SK-N-SH treated with all-trans-retinoic acid at 6 μM for 48 hours (cell line): ENCODE results near the gene ALG8.

Experiments used
- ARNTL ChIP-seq: fragments of 450-650 bp; formaldehyde crosslinking; IDR thresholded peaks from 2 replicates; pipeline ENCODE4 v1.5.0; 2020; ENCODE audit warnings: low read depth, mild to moderate bottlenecking, moderate library complexity, borderline replicate concordance
- CREB5 ChIP-seq: fragments of 250-450 bp; sonication (Bioruptor Pico); IDR thresholded peaks from 2 replicates; pipeline ENCODE4 v1.5.1; 2020; ENCODE audit warnings: low read depth, mild to moderate bottlenecking, moderate library complexity
- CSRNP3 ChIP-seq: fragments of 250-450 bp; sonication (Bioruptor Pico); IDR thresholded peaks from 2 replicates; pipeline ENCODE4 v1.5.1; 2021; ENCODE audit warnings: mild to moderate bottlenecking, moderate library complexity
- ESRRG ChIP-seq: fragments of 250-450 bp; sonication (Bioruptor Pico); IDR thresholded peaks from 2 replicates; pipeline ENCODE4 v1.6.1; 2021; ENCODE audit warnings: mild to moderate bottlenecking
- GLIS3 ChIP-seq: fragments of 250-450 bp; sonication (Bioruptor Pico); IDR thresholded peaks from 2 replicates; pipeline ENCODE4 v1.5.0; 2020; ENCODE audit warnings: mild to moderate bottlenecking, moderate library complexity
- ISL1 ChIP-seq: fragments of 250-450 bp; sonication (Bioruptor Pico); IDR thresholded peaks from 2 replicates; pipeline ENCODE4 v2.1.2; 2022; ENCODE audit warnings: mild to moderate bottlenecking, moderate library complexity
- OSR1 ChIP-seq: fragments of 250-450 bp; sonication (Bioruptor Pico); IDR thresholded peaks from 2 replicates; pipeline ENCODE4 v1.8.0; 2022; ENCODE audit warnings: moderate library complexity, mild to moderate bottlenecking, inconsistent platforms
- PATZ1 ChIP-seq: fragments of 250-450 bp; sonication (Bioruptor Pico); IDR thresholded peaks from 2 replicates; pipeline ENCODE4 v1.8.0; 2020; ENCODE audit warnings: mild to moderate bottlenecking, moderate library complexity, borderline replicate concordance
- POU6F1 ChIP-seq: fragments of 250-450 bp; sonication (Bioruptor Pico); IDR thresholded peaks from 2 replicates; pipeline ENCODE4 v1.8.0; 2021; ENCODE audit warnings: low read depth, mild to moderate bottlenecking, moderate library complexity, borderline replicate concordance
- SNAI2 ChIP-seq: fragments of 250-450 bp; sonication (Bioruptor Pico); IDR thresholded peaks from 2 replicates; pipeline ENCODE4 v1.5.0; 2020; ENCODE audit warnings: mild to moderate bottlenecking, moderate library complexity
- TOX ChIP-seq: fragments of 250-450 bp; sonication (Bioruptor Pico); IDR thresholded peaks from 2 replicates; pipeline ENCODE4 v1.8.0; 2021; ENCODE audit warnings: mild to moderate bottlenecking, moderate library complexity, borderline replicate concordance
- ZC3H10 ChIP-seq: fragments of 250-450 bp; sonication (Bioruptor Pico); IDR thresholded peaks from 2 replicates; pipeline ENCODE4 v1.5.1; 2021; ENCODE audit warnings: mild to moderate bottlenecking, moderate library complexity
- ZFP30 ChIP-seq: fragments of 450-650 bp; formaldehyde crosslinking; IDR thresholded peaks from 2 replicates; pipeline ENCODE4 v1.5.0; 2022; ENCODE audit warnings: mild to moderate bottlenecking, moderate library complexity
- ZNF8 ChIP-seq: fragments of 450-650 bp; formaldehyde crosslinking; IDR thresholded peaks from 2 replicates; pipeline ENCODE4 v1.5.0; 2020; ENCODE audit warnings: mild to moderate bottlenecking, moderate library complexity

- TF ChIP-seq CSRNP3 (no peak), GLIS3 (no peak), SNAI2 (CRISPR knock-in tag) (no peak), ISL1 (no peak), PATZ1 (CRISPR knock-in tag) (no peak), POU6F1 (CRISPR knock-in tag) (no peak), TOX (CRISPR knock-in tag) (no peak), ZNF8 (CRISPR knock-in tag) (no peak), ESRRG (CRISPR knock-in tag) (no peak), OSR1 (CRISPR knock-in tag) (no peak), CREB5 (CRISPR knock-in tag) (no peak), ZC3H10 (CRISPR knock-in tag) (no peak), ZFP30 (CRISPR knock-in tag) (no peak), ARNTL (CRISPR knock-in tag) (no peak)
These were observed 24.4 kb upstream of the ALG8 start for GRCh38 chr11:78163828-78164227.
